A673 (cell line): ENCODE measurements around the gene AMDHD1. TPM values are rescaled to one million over a fixed set of nuclear protein-coding genes. Genes with fewer than 3 reads are reported as not detected.

Experiments
- BruUV-seq: library from RNA; stranded (reverse); fragments of 400-500 nt; replicated peaks from 2 replicates; lab custom pipeline; 2021; lab: Mats Ljungman, UMichigan
- CTCF ChIA-PET: fragments of 300-600 bp; sonication (Branson Sonifier 250); formaldehyde crosslinking; loops from one replicate; lab custom pipeline; 2022; ENCODE audit warnings: antibody characterized with exemption; lab: Charles Lee
- POLR2A ChIA-PET: fragments of 300-600 bp; sonication (Branson Sonifier 250); formaldehyde crosslinking; loops from one replicate; lab custom pipeline; 2022; ENCODE audit warnings: antibody characterized with exemption; ENCODE audit not compliant: low non-redundant PET; lab: Charles Lee
- DNase-seq: peaks from one replicate; pipeline ENCODE4 v3.0.0-alpha.2; 2015; ENCODE audit warnings: low spot score
- H3K27ac ChIP-seq: fragments of 200-600 bp; sonication (generic); 2 replicates; pipeline ENCODE4 v1.5.1; 2016; ENCODE audit warnings: mixed run types, low read depth, mild to moderate bottlenecking, mixed read lengths, antibody characterized with exemption, low read length; ENCODE audit not compliant: poor library complexity, severe bottlenecking
- H3K27me3 ChIP-seq: fragments of 200-600 bp; sonication (generic); replicated peaks from 2 replicates; pipeline ENCODE4 v1.6.1; 2017; ENCODE audit warnings: mixed run types, low read depth, mild to moderate bottlenecking, mixed read lengths, antibody characterized with exemption, low read length; ENCODE audit not compliant: insufficient read depth, poor library complexity
- H3K36me3 ChIP-seq: fragments of 200-600 bp; sonication (generic); 2 replicates; pipeline ENCODE4 v1.6.1; 2016; ENCODE audit warnings: mixed run types, mild to moderate bottlenecking, mixed read lengths, antibody characterized with exemption, low read length; ENCODE audit not compliant: insufficient read depth, poor library complexity, severe bottlenecking
- H3K4me1 ChIP-seq: fragments of 200-600 bp; sonication (generic); 2 replicates; pipeline ENCODE4 v1.6.1; 2017; ENCODE audit warnings: mixed run types, mild to moderate bottlenecking, mixed read lengths, antibody characterized with exemption, low read length; ENCODE audit not compliant: insufficient read depth, poor library complexity, severe bottlenecking
- H3K4me3 ChIP-seq: fragments of 200-600 bp; sonication (generic); 2 replicates; pipeline ENCODE4 v1.5.1; 2016; ENCODE audit warnings: low read depth, mixed run types, mild to moderate bottlenecking, mixed read lengths, low read length; ENCODE audit not compliant: poor library complexity, severe bottlenecking
- H3K9me3 ChIP-seq: fragments of 200-600 bp; sonication (generic); 2 replicates; pipeline ENCODE4 v1.6.1; 2016; ENCODE audit warnings: mixed run types, low read depth, mild to moderate bottlenecking, mixed read lengths, antibody characterized with exemption, low read length; ENCODE audit not compliant: poor library complexity, severe bottlenecking
- EZH2 ChIP-seq: fragments of 200-600 bp; sonication (generic); IDR thresholded peaks from 2 replicates; pipeline ENCODE4 v1.6.1; 2017; ENCODE audit warnings: borderline replicate concordance, low read depth, mild to moderate bottlenecking, mixed read lengths, antibody characterized with exemption, low read length; ENCODE audit not compliant: poor library complexity, severe bottlenecking
- intact Hi-C: fragments of 100-400 bp; cut with micrococcal nuclease; formaldehyde crosslinking; loops from one replicate; pipeline ENCODE4 v1.10.0; 2022; ENCODE audit not compliant: unreplicated experiment
- total RNA-seq: library from RNA; stranded (reverse); gene quantifications from 2 replicates; pipeline ENCODE4 v1.2.3, GENCODE V29; 2021
- TF ChIP-seq, protein P1 (sequence below): fragments of 300-800, 200-600 bp; sonication (generic); conservative IDR thresholded peaks from 2 replicates; pipeline ENCODE4 v1.5.1; 2017; ENCODE audit warnings: low read depth, mild to moderate bottlenecking, antibody characterized with exemption, low read length, moderate library complexity, mixed read lengths

The AMDHD1 gene
- total RNA-seq, 1 experiment from 2014 or later, result 1.1 TPM

DNA sequence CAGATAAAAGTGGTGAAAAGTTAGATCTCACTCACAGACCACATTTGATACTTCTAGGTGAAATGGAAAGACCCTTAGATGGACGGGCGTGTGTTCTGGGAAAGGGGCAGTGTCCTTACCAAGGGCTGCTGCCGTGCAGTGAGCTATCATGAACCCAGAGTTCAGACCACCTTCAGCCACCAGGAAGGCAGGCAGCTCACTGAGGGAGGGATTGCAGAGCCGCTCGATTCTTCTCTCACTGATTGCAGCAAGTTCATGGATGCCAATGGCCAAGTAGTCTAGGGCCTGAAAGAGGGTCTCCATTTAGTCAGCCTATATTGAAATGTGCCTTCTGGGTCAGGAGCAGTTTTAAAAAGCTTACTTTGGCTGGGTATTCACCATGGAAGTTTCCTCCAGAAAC is 37.3 kb downstream of the AMDHD1 start:
- H3K4me1 ChIP-seq, result no peaks in the 10 kb centered on the region
- no peak for DNase-seq
- BruUV-seq, result no TSS peak
- H3K27me3 ChIP-seq, result no peaks in the 10 kb centered on the region
- intact Hi-C loops, result no loop called here
- ChIA-PET CTCF (no interaction called here), POLR2A (no interaction called here)
- H3K4me3 ChIP-seq, result no peak overlapping the region
- no peaks in the 10 kb centered on the region for H3K36me3 ChIP-seq
- H3K9me3 ChIP-seq, result no peaks in the 10 kb centered on the region
- TF ChIP-seq, protein P1, sequence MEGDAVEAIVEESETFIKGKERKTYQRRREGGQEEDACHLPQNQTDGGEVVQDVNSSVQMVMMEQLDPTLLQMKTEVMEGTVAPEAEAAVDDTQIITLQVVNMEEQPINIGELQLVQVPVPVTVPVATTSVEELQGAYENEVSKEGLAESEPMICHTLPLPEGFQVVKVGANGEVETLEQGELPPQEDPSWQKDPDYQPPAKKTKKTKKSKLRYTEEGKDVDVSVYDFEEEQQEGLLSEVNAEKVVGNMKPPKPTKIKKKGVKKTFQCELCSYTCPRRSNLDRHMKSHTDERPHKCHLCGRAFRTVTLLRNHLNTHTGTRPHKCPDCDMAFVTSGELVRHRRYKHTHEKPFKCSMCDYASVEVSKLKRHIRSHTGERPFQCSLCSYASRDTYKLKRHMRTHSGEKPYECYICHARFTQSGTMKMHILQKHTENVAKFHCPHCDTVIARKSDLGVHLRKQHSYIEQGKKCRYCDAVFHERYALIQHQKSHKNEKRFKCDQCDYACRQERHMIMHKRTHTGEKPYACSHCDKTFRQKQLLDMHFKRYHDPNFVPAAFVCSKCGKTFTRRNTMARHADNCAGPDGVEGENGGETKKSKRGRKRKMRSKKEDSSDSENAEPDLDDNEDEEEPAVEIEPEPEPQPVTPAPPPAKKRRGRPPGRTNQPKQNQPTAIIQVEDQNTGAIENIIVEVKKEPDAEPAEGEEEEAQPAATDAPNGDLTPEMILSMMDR, result no peak
- no peak for TF ChIP-seq EZH2
- H3K27ac ChIP-seq, result no peak overlapping the region

DNA sequence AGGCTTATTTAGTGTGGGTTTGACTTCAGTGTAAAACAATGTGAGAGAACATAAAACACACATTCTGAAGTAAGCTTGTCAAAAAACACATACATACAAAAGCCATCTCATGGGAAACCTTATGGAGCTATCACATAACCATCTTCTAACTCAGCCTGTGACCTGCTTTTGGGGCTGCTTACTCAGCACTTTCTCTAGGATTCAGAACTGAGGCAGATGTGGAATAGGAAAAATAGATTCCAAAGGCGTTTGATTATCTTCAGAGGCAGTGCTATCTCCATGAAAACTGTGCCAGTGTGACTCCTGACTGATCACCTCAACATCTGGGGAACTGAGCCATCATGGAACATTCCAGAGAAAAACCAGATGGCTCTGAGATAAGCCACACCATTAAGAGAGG is 39.5 kb downstream of the AMDHD1 start:
- POLR2A ChIA-PET, result no interaction called here
- CTCF ChIA-PET, result interaction anchor here (0.9 kb wide), 1 partner anchor 16 kb away, joined by 3 read pairs; no protein-coding TSS in a partner anchor
- TF ChIP-seq, protein P1, result no peak
- no peak for TF ChIP-seq EZH2

DNA sequence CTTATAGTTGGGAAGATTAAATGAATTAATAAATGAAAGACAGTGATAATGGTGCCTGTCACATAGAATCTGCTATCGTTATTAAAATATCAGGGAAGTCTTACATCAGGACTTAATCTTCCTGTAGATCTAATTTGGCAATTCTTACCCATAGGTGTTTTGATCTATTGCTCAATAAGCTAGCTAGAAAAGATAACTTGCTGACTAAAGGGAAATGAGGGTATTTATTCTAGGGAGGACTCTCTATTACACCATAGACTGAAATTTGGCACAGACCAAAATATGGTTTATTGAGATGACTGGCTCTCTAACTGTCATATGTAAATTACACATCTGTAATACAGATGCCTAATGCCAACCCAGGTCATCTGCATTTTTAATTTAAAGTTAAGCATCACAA is 41.6 kb downstream of the AMDHD1 start:
- BruUV-seq, result no TSS peak
- POLR2A ChIA-PET, result no interaction called here
- DNase-seq, result no peak
- Histone ChIP-seq H3K27ac (no peak overlapping the region), H3K36me3 (no peaks in the 10 kb centered on the region), H3K4me1 (peaks cover 11% of the 10 kb centered on the region), H3K27me3 (no peaks in the 10 kb centered on the region), H3K9me3 (no peaks in the 10 kb centered on the region), H3K4me3 (no peak overlapping the region)
- TF ChIP-seq, protein P1, result no peak
- TF ChIP-seq EZH2, result no peak
- intact Hi-C loops, result no loop called here
- CTCF ChIA-PET, result no interaction called here

More for the DNA sequence above, 39.5 kb downstream of the AMDHD1 start:
- intact Hi-C loops, result no loop called here
- DNase-seq, result no peak
- H3K4me1 ChIP-seq, result no peaks in the 10 kb centered on the region
- no peaks in the 10 kb centered on the region for H3K27me3 ChIP-seq
- BruUV-seq, result no TSS peak
- H3K36me3 ChIP-seq, result no peaks in the 10 kb centered on the region
- no peaks in the 10 kb centered on the region for H3K9me3 ChIP-seq
- H3K4me3 ChIP-seq, result no peak overlapping the region
- no peak overlapping the region for H3K27ac ChIP-seq
